A549 (cell line): ENCODE data around the gene LRRC63. TPM values are rescaled to one million over a fixed set of nuclear protein-coding genes. Genes with fewer than 3 reads are reported as not detected.

ENCODE experiments used
- ATAC-seq, 2 experiments: fragments of 200-7000 bp in 1 of 2; fragments of >200 bp in 1 of 2; cut with Nextera tagmentation in 1 of 2; cut with Tn5 transposase in 1 of 2; 3 replicates each; pipeline versions ENCODE4 v1.8.0 to v1.9.1; 2018 to 2020; ENCODE audit warnings: mild to moderate bottlenecking in 1 of 2, moderate library complexity in 1 of 2
- CTCF ChIA-PET: fragments of 300-600 bp; sonication (Branson Sonifier 250); formaldehyde crosslinking; extraction: SDS; loops from one replicate; lab custom pipeline; 2021; ENCODE audit warnings: antibody characterized with exemption, inconsistent platforms; lab: Yijun Ruan, JAX
- POLR2A ChIA-PET: fragments of 350-600 bp; formaldehyde crosslinking; extraction: SDS; loops from one replicate; lab custom pipeline; 2021; ENCODE audit warnings: antibody characterized with exemption, inconsistent platforms; lab: Yijun Ruan, JAX
- DNase-seq, 2 experiments: peaks; one replicate each; pipeline versions ENCODE4 v3.0.0 to v3.0.0-alpha.2; 2011 to 2016; ENCODE audit warnings: low read depth in 1 of 2, low spot score in 1 of 2
- FAIRE-seq: peaks from 2 replicates; lab custom pipeline; 2011; peaks lifted over from hg19 to GRCh38; lab: Jason Lieb, UNC
- H3K27ac ChIP-seq, 2 experiments: fragments of >200 bp; sonication (Bioruptor Twin); formaldehyde crosslinking; 3 replicates each; pipeline ENCODE4 v1.5.1; 2016 to 2017
- H3K4me1 ChIP-seq: fragments of >200 bp; sonication (Bioruptor Twin); formaldehyde crosslinking; 3 replicates; pipeline ENCODE4 v1.6.1; 2016
- H3K4me2 ChIP-seq: fragments of >200 bp; sonication (Bioruptor Twin); formaldehyde crosslinking; 3 replicates; pipeline ENCODE4 v1.6.1; 2016
- H3K4me3 ChIP-seq: fragments of >200 bp; sonication (Bioruptor Twin); formaldehyde crosslinking; 3 replicates; pipeline ENCODE4 v1.5.1; 2016
- H3K9me3 ChIP-seq: fragments of >200 bp; sonication (Bioruptor Twin); formaldehyde crosslinking; 3 replicates; pipeline ENCODE4 v1.6.1; 2016
- ATOH8 ChIP-seq: fragments of 250-450 bp; sonication (Bioruptor Pico); IDR thresholded peaks from 2 replicates; pipeline ENCODE4 v1.5.0; 2020; ENCODE audit warnings: low read depth, mild to moderate bottlenecking, moderate library complexity
- CEBPB ChIP-seq, 2 experiments: fragments of >200 bp in 1 of 2; sonication (Bioruptor Twin) in 1 of 2; formaldehyde crosslinking in 1 of 2; IDR thresholded peaks; 2 replicates each; pipeline ENCODE4 v1.6.1; 2012 to 2016
- E2F6 ChIP-seq: IDR thresholded peaks from 2 replicates; pipeline ENCODE4 v1.6.1; 2012; ENCODE audit warnings: low read depth, borderline replicate concordance
- EHF ChIP-seq: fragments of 250-450 bp; sonication (Bioruptor Pico); IDR thresholded peaks from 2 replicates; pipeline ENCODE4 v1.5.0; 2020; ENCODE audit warnings: mild to moderate bottlenecking
- EHMT2 ChIP-seq: fragments of 200-600 bp; sonication (generic); IDR thresholded peaks from 2 replicates; pipeline ENCODE4 v1.6.1; 2016; ENCODE audit warnings: antibody characterized with exemption, low read depth, mild to moderate bottlenecking, moderate library complexity
- EP300 ChIP-seq, 2 experiments: fragments of >200 bp; sonication (Bioruptor Twin); formaldehyde crosslinking; IDR thresholded peaks; 2 replicates in 1 of 2; 3 replicates in 1 of 2; pipeline ENCODE4 v1.6.1; 2016 to 2017
- ESRRA ChIP-seq: fragments of 150-350 bp; IDR thresholded peaks from 2 replicates; pipeline ENCODE4 v1.6.1; 2014; ENCODE audit warnings: mild to moderate bottlenecking, low read length, borderline replicate concordance
- FOSB ChIP-seq: fragments of 250-450 bp; sonication (Bioruptor Pico); IDR thresholded peaks from 2 replicates; pipeline ENCODE4 v1.5.0; 2020; ENCODE audit warnings: mild to moderate bottlenecking, moderate library complexity
- FOSL2 ChIP-seq, 2 experiments: fragments of 450-650 bp in 1 of 2; fragments of >200 bp in 1 of 2; sonication (Bioruptor Twin) in 1 of 2; formaldehyde crosslinking; IDR thresholded peaks; 2 replicates each; pipeline versions ENCODE4 v1.5.0 to v1.6.1; 2016 to 2020; ENCODE audit warnings: mild to moderate bottlenecking in 1 of 2, moderate library complexity in 1 of 2
- FOXS1 ChIP-seq: fragments of 250-450 bp; sonication (Bioruptor Pico); IDR thresholded peaks from 2 replicates; pipeline ENCODE4 v1.5.0; 2020; ENCODE audit warnings: mild to moderate bottlenecking, moderate library complexity
- GATA3 ChIP-seq: IDR thresholded peaks from 2 replicates; pipeline ENCODE4 v1.6.1; 2012; ENCODE audit warnings: borderline replicate concordance
- HDAC2 ChIP-seq: fragments of 200-600 bp; sonication (generic); IDR thresholded peaks from 2 replicates; pipeline ENCODE4 v1.6.1; 2016
- HEYL ChIP-seq: fragments of 250-450 bp; sonication (Bioruptor Pico); IDR thresholded peaks from 2 replicates; pipeline ENCODE4 v1.8.0; 2021; ENCODE audit warnings: mild to moderate bottlenecking, moderate library complexity
- HMGXB4 ChIP-seq: fragments of 250-450 bp; sonication (Bioruptor Pico); IDR thresholded peaks from 2 replicates; pipeline ENCODE4 v1.5.0; 2021; ENCODE audit warnings: mild to moderate bottlenecking, moderate library complexity, borderline replicate concordance
- HOXB5 ChIP-seq: fragments of 250-450 bp; sonication (Bioruptor Pico); IDR thresholded peaks from 2 replicates; pipeline ENCODE4 v1.5.0; 2020; ENCODE audit warnings: mild to moderate bottlenecking, moderate library complexity
- KDM1A ChIP-seq: fragments of 200-600 bp; sonication (generic); IDR thresholded peaks from 2 replicates; pipeline ENCODE4 v1.6.1; 2016; ENCODE audit warnings: low read depth, mild to moderate bottlenecking
- MAFK ChIP-seq: fragments of 450-650 bp; IDR thresholded peaks from 2 replicates; pipeline ENCODE4 v1.6.1; 2014; ENCODE audit not compliant: partially characterized antibody
- MAZ ChIP-seq: fragments of 150-350 bp; IDR thresholded peaks from 2 replicates; pipeline ENCODE4 v1.6.1; 2014; ENCODE audit warnings: antibody characterized with exemption, low read depth, low read length, borderline replicate concordance
- NFE2L2 ChIP-seq: fragments of 150-350 bp; conservative IDR thresholded peaks from 2 replicates; pipeline ENCODE4 v1.6.1; 2014; ENCODE audit warnings: low read length
- NPAS2 ChIP-seq: fragments of 250-450 bp; sonication (Bioruptor Pico); IDR thresholded peaks from 2 replicates; pipeline ENCODE4 v1.8.0; 2022; ENCODE audit warnings: mild to moderate bottlenecking, moderate library complexity, borderline replicate concordance
- PBX3 ChIP-seq: IDR thresholded peaks from 2 replicates; pipeline ENCODE4 v1.6.1; 2012
- POLR2A ChIP-seq: IDR thresholded peaks from 2 replicates; pipeline ENCODE4 v1.6.1; 2012; ENCODE audit warnings: mild to moderate bottlenecking, low read length
- RAD21 ChIP-seq, 2 experiments: fragments of >200 bp in 1 of 2; sonication (Bioruptor Twin) in 1 of 2; formaldehyde crosslinking in 1 of 2; IDR thresholded peaks in 1 of 2; conservative IDR thresholded peaks in 1 of 2; 2 replicates in 1 of 2; 3 replicates in 1 of 2; pipeline ENCODE4 v1.6.1; 2012 to 2018; ENCODE audit warnings: inconsistent platforms in 1 of 2
- REST ChIP-seq: fragments of 200-600 bp; sonication (generic); IDR thresholded peaks from 2 replicates; pipeline ENCODE4 v1.6.1; 2016; ENCODE audit warnings: antibody characterized with exemption, mild to moderate bottlenecking, moderate library complexity
- RNF2 ChIP-seq: fragments of 200-600 bp; sonication (generic); IDR thresholded peaks from 2 replicates; pipeline ENCODE4 v1.6.1; 2016; ENCODE audit warnings: low read depth, mild to moderate bottlenecking, antibody characterized with exemption, moderate library complexity, borderline replicate concordance
- USF2 ChIP-seq: fragments of 450-650 bp; IDR thresholded peaks from 2 replicates; pipeline ENCODE4 v1.6.1; 2014; ENCODE audit warnings: antibody characterized with exemption
- WGBS: methylation state at CpG from one replicate; pipeline ENCODE4 v1.1.6; 2017; ENCODE audit errors: missing lambda C conversion rate; 5-methylcytosine and 5-hydroxymethylcytosine counted together
- polyA plus RNA-seq, 4 experiments: library from polyadenylated mRNA; depleted of rRNA in 3 of 4; stranded (reverse); fragments of >200 nt; fragmentation: RNase III in 1 of 4; extraction: RNeasy Plus Mini Kit Qiagen cat#74134 plus additional on column Dnase treatment in 1 of 4; gene quantifications; 2 replicates in 3 of 4; 3 replicates in 1 of 4; pipeline ENCODE4 v1.2.3, GENCODE V29; 2011 to 2017

The LRRC63 gene
- polyA plus RNA-seq, 2 of the 4 experiments (the other 2 are of a cell fraction): 0.06 to 0.19 TPM

- TF ChIP-seq MAZ (no peak), NPAS2 (CRISPR knock-in tag) (no peak)
- TF ChIP-seq, all 56 proteins: peak for 0
These were observed 92.8 kb downstream of the LRRC63 start (continued) for GRCh38 chr13:46304546-46304945.

- H3K4me3 ChIP-seq: no peak overlapping the region
- H3K4me1 ChIP-seq: no peaks in the 10 kb centered on the region
- H3K4me2 ChIP-seq: no peak overlapping the region
- ATAC-seq: no peak
- peaks cover 2% of the 10 kb centered on the region; the same call in 1 of the 3 replicates for H3K9me3 ChIP-seq
- DNase-seq: no peak
- no peak for FAIRE-seq
- H3K27ac ChIP-seq: no peak overlapping the region
- ChIA-PET POLR2A (no interaction called here), CTCF (no interaction called here)
- no peak for TF ChIP-seq FOSL2 (IDR thresholded peaks at IDR 0.05)
- no peak for TF ChIP-seq FOSL2 (CRISPR knock-in tag; IDR thresholded peaks at IDR 0.05)
- no peak for TF ChIP-seq EP300 (IDR thresholded peaks at IDR 0.05)
- TF ChIP-seq PBX3: no peak
- TF ChIP-seq ATOH8: no peak
- no peak for TF ChIP-seq FOXS1 (CRISPR knock-in tag)
- TF ChIP-seq HEYL (CRISPR knock-in tag): no peak
- no peak for TF ChIP-seq CEBPB (IDR thresholded peaks at IDR 0.05)
- no peak for TF ChIP-seq HOXB5
- no peak for TF ChIP-seq REST
- TF ChIP-seq HDAC2: no peak
- TF ChIP-seq ESRRA: no peak
- TF ChIP-seq USF2: no peak
- TF ChIP-seq EHMT2: no peak
- TF ChIP-seq NFE2L2: no peak
- 63% methylated on average over 1 of the region's 1 CpG for WGBS
These were observed 95.8 kb downstream of the LRRC63 start for GRCh38 chr13:46307554-46307953.

GRCh38 chr13:46310066-46310465, 98.3 kb downstream of the LRRC63 start:
- FAIRE-seq (no peak), ATAC-seq (no peak), DNase-seq (no peak)
- H3K9me3 ChIP-seq: no peaks in the 10 kb centered on the region
- no peaks in the 10 kb centered on the region for H3K4me1 ChIP-seq
- no peak overlapping the region for H3K27ac ChIP-seq
- CTCF ChIA-PET: interaction anchor here (0.5 to 2.7 kb wide), 3 partner anchors 11 to 124 kb away, joined by 3 to 11 read pairs (median 4); no protein-coding TSS in a partner anchor
- no peak overlapping the region for H3K4me2 ChIP-seq
- no peak overlapping the region for H3K4me3 ChIP-seq
- 0% methylated on average over 1 of the region's 1 CpG for whole genome bisulfite sequencing
- POLR2A ChIA-PET: no interaction called here
- TF ChIP-seq HMGXB4 (CRISPR knock-in tag): no peak
- no peak for TF ChIP-seq GATA3
- no peak for TF ChIP-seq RNF2
- TF ChIP-seq FOSL2 (IDR thresholded peaks at IDR 0.05): no peak
- no peak for TF ChIP-seq FOSL2 (CRISPR knock-in tag; IDR thresholded peaks at IDR 0.05)
- TF ChIP-seq EP300 (IDR thresholded peaks at IDR 0.05): no peak
- no peak for TF ChIP-seq RAD21 (conservative IDR thresholded peaks at IDR 0.05 in 1 of 2, IDR thresholded peaks at IDR 0.05 in 1 of 2)
- no peak for TF ChIP-seq FOSB (CRISPR knock-in tag)
- TF ChIP-seq POLR2A: no peak
- no peak for TF ChIP-seq MAFK
- no peak for TF ChIP-seq KDM1A
- TF ChIP-seq EHMT2: no peak
- TF ChIP-seq EHF: no peak
- TF ChIP-seq E2F6: no peak
- TF ChIP-seq, all 56 proteins: peak for 0
